GM21390 (cell line): ENCODE measurements around the gene KRT82.
A peak's percentile ranks its signal among the peaks of the same experiment; 100 is the strongest.

Experiments used
- ATAC-seq: cut with Tn5 transposase; IDR thresholded peaks from one replicate; pipeline ENCODE4 v1.9.1; 2021; ENCODE audit not compliant: unreplicated experiment

The KRT82 gene

DNA sequence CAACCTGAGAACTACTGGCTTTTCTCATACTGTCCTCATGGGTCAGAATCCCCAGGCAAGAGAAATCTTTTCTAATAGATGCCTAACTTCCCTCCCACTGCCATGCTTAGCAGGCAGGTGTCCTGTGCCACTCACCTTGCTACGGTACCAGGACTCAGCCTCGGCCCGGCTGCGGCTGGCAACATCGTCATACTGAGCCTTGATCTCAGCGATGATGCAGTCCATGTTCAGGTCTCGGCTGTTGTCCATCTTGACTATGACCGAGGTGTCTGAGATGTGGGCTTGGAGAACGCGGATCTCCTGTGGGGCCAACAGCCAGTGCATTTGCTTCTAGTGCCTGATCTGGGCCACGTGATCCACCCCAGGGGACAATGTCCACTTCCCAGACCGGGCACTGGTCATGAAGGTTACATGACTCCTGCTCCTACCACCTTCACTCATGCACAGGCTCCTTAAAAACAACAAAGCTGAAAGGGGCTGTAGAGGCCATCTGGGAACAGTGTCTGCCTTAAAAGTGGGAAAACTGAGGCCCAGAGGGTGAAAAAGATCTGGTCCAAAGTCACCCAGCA lies 42.9 kb downstream of the KRT82 start:
- no peak for ATAC-seq

GRCh38 chr12:52362118-52362726 lies 43.9 kb downstream of the KRT82 start:
- no peak for ATAC-seq

- no peak for ATAC-seq
Measured at GRCh38 chr12:52361553-52361952, 44.6 kb downstream of the KRT82 start.

DNA sequence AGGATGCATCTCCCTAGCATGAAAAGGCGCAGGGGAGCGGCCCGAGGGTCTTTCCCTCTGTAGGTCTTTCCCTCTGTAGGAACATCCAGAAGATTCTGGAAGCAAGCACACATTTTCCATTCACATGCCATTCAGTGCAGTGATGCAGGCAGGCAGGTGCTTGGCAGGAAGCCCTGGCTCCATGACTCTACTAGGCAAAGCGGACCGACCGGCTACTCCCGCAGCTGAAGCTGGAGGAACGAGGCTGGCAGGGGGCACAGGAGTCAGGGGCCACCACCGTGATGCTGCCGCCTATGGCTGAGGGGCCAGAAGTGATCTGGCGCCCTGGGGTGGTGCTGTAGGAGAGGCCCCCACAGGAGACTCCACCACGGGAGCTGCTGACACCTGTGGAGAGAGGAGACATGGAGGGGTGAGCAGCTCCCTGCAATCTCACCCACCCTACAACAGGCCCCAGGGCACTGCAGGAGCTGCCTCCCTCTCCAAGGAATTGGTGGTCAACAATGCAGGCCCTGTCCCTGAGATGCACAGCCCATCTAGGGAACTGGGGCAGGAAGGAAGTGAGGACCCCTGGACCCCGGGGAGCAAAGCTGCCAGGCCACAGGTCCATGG lies 45.4 kb downstream of the KRT82 start:
- ATAC-seq = no peak

DNA sequence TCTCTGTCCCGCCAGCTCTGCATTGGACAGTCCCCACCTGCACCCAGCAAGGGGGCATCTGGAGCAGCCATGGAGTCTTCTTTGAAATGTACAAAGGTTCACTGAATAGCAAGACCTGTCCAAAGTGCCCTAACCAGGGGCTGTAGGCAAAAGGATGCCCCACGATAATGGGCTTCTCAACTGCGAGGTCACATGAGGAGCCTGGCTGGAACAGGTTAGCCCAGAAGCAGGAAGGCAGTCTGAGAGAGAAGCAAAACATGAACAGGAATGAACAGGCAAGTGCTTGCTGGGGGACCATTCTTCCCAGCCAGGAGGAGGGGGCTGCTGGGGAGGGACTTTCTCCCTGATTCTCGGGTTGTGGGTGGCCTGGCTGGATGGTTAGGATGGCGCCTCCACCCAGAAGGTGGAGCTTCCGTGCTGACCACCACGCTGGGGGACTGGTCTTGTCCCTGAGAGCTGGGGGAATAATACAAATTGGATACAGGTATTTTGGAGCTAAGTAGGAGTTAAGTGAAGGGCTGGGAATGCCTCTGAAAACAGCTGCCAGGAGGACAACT lies 46.0 kb downstream of the KRT82 start:
- no peak for ATAC-seq

GRCh38 chr12:52359621-52360061 lies 46.5 kb downstream of the KRT82 start:
- no peak for ATAC-seq

GRCh38 chr12:52358575-52359350 lies 47.4 kb downstream of the KRT82 start:
- peak; percentile 96 for ATAC-seq

DNA sequence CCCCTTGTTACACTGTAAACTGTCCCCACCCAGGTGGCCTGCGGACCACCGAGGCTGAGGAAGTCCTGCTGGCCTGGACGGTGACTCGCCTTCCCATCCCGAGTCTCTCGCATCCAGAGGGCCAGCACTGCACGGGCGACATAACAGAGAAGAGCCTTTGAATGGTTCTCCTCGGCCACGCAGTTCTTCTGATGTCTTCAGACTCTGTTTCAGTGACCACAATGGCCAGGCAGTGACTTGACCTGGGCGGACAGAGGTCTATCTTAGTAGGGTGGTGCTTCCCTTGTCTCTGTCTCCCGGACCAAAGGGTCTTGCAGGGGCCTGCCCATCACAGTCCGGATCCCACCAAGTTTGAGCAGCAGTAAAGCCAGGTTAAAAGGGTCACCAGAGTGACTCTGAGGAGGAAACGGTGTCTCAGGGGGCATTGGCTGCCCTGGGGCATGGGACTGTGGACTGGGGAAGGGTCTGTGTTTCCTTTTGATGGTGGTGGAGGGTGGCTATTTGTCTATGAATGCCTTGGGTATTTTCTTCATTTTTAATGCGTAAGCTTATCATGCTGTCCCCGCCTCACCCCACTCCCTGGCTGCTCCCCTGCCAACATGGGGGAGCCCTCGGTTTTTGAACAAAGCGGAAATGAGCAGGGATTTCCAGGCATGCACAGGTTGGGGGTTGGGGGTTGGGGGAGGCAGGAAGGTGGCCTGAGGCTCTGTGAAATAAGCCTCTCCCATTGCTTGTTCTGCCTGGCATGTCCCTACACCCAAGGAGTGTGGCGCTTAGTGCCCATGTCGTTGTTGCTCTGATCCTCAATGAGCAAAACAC lies 49.2 kb downstream of the KRT82 start:
- ATAC-seq = no peak

DNA sequence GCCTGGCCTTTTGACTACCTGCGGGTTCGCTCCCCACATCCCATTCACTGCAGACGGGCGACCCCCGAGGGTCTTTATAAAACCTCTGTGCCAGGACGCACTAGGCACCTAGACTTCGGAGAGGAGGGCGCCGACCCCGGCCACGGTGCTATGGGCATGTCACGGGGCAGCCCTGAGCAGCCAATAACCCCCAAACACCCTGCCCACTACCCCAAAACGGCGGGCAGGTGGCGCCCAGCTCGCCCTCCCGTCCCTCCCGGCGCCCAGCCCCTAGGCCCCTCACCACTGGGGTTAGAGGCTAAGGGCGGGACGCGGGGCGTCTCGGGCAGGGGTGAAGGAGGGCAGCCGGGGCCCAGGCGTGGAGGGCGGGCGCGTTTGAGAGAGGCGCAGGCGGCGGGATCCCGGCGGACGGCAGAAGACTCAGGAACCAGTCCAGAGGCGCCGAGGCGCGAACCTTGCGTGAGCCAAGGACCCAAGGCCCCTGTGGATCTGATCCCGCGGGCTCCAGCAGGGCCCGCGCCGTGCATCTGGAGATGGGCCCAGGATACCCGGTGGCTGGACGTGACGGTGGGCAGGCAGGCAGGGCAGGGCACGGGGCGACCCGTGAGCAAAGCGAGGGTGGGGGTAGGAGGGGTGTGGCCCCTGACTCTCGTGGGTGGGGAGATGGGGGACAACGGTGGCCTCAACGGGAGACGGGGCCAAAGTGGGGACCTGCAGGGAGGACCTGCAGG lies 49.9 kb downstream of the KRT82 start:
- ATAC-seq = no peak

GRCh38 chr12:52355176-52355575 lies 51.0 kb downstream of the KRT82 start:
- no peak for ATAC-seq

- no peak for ATAC-seq
Measured at GRCh38 chr12:52354200-52354599, 51.9 kb downstream of the KRT82 start.

DNA sequence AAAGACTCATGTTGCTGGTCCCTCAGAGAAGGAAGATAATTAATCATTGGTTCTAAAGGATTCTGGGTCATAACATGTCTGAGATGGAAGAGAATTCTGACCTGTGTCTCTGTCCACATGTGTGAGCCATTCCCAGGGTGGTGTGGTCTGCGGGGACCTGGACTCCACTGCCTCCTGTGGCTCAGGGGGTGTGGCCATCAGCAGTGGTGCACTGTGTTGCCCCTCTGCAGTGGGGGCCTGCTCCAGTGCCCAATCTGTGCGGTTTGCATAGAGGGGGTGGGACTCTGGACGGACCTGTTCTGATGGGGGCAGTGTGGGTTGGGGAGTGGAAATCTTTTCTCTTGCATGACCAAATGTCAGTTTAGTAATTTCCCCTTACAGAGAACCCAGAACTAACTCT lies 52.4 kb downstream of the KRT82 start:
- ATAC-seq = no peak

GRCh38 chr12:52352951-52353350 lies 53.2 kb downstream of the KRT82 start:
- no peak for ATAC-seq

- ATAC-seq = no peak
Measured at GRCh38 chr12:52351196-52352059, 54.7 kb downstream of the KRT82 start.

DNA sequence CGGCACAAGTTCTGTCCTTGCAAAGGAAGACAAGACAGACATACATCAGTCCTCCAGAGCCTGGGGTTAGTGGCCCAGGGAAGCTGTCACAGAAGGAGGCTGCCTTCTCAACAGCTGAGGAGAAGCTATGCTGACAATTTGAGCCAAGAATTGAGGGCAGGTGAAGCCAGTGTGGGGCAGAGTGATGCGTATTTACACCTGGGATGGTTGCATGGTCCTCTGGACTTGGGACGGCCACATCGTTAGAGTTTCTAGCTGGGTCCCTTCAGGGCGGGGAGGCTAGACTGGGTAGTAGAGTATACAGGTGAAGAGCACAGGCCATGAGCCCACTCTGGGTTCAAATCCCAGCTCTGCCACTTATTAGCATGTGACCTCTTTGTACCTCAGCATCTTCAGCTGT lies 55.3 kb downstream of the KRT82 start:
- no peak for ATAC-seq

DNA sequence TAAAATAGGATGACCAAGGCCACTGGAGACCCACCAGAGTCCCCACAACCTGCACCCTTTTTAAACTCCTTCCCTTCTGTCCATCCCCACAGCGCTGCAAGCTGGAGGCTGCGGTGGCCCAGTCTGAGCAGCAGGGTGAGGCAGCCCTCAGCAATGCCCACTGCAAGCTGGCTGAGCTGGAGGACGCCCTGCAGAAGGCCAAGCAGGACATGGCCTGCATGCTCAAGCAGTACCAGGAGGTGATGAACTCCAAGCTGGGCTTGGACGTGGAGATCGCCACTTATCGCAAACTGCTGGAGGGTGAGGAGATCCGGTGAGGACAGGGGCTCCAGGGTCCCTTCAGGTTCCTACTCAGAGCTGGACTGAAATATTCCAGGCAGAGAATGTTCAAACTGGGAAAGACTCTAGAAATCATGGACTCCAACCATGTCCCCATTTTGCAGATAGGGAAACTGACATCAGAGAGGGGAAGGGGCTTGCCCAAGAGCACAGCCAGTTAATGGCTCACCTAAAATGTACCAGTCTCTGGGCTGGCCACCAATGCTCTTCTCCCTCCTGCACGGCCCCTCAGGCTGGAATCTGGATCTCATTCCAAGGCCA lies 56.0 kb downstream of the KRT82 start:
- ATAC-seq = no peak

- ATAC-seq = no peak
Measured at GRCh38 chr12:52349196-52349595, 56.9 kb downstream of the KRT82 start.

GRCh38 chr12:52347551-52348510 lies 58.3 kb downstream of the KRT82 start:
- no peak for ATAC-seq
